ENCODE data around the gene ARL10.

Gene ARL10, protein sequence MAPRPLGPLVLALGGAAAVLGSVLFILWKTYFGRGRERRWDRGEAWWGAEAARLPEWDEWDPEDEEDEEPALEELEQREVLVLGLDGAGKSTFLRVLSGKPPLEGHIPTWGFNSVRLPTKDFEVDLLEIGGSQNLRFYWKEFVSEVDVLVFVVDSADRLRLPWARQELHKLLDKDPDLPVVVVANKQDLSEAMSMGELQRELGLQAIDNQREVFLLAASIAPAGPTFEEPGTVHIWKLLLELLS

GRCh38 chr5:176365351-176366231, at the start of gene ARL10:
Gene ARL10, plus strand, starts transcription at chr5:176365487. Its CDS starts 77 bp downstream, at chr5:176365564.
- no peak for DNase-seq

- DNase-seq: no peak
These were observed 47.5 kb upstream of the ARL10 start for GRCh38 chr5:176317534-176318374.

DNA sequence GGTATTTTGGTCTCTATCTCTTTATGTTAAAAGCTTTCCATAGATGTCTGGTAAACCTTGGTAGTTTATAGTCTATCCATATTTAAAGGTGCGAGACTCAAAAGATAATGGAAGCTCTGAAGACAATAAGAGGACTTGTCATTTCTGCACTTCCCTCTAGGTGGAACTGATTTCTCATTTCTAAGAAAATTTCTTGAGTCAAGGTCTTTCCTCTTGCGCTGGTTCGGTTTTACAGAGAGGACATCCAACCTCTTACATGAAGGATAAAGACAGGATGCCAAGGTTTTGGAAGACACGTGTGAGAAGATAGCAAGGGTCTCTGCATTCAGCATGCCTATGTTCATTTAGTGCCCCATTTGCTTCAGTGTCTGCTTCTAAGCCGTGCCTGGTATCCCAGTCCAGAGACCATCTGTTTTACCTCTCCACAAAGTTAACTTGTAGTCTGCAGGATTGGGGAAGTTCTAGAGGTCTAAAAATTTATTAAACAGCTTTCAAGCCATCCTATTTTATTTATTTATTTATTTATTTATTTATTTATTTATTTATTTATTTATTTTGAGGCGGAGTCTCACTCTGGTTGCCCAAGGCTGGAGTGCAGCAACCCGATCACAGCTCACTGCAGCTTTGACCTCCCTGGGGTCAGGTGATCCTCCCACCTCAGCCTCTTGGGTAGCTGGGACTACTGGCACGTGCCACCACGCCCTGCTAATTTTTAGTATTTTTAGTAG, 45.3 kb upstream of the ARL10 start:
- no peak for DNase-seq

GRCh38 chr5:176320577-176320976, 44.7 kb upstream of the ARL10 start:
- DNase-seq: no peak

GRCh38 chr5:176334031-176334770, 31.1 kb upstream of the ARL10 start:
- DNase-seq: no peak

GRCh38 chr5:176337913-176338312, 27.4 kb upstream of the ARL10 start:
- no peak for DNase-seq

GRCh38 chr5:176339304-176339703, 26.0 kb upstream of the ARL10 start:
- no peak for DNase-seq

- DNase-seq: no peak
These were observed 23.7 kb upstream of the ARL10 start for GRCh38 chr5:176341325-176342157.

DNA sequence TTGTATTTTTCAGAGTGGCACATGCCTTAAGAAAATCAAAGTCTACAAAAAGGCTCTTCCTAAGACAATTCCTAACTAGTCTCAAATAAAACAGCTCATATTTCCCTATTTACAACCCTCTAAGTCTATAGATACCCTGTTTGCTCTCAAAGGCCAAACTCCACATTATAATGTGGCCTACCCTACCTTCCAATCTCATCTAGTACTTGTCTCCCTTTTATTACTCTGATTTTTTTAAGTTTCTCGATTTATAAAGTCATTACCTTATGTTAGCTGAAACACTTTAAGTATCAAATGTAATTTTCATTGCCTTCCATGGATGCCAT, 23.2 kb upstream of the ARL10 start:
- no peak for DNase-seq

- DNase-seq: no peak
These were observed 22.4 kb upstream of the ARL10 start for GRCh38 chr5:176342766-176343458.

DNA sequence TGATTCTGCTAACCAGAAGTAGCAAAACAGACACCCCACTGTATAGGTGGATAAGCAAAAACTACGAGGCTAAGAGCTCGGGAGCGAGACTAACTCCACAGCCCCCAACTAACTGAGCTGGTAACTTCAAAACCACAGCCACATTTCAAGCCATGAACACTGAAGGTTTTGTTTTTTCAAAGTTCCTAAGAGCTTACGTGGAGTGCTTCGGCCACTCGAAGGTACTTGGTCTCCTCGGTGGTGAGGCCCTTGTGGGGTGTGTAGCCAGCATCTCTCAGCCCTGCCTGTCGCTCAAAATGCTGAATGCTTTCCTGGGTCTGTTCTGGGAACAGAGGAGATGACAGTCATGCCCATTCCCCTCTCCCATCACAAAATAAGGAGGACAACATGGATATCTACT, 14.9 kb upstream of the ARL10 start:
- DNase-seq: no peak

DNA sequence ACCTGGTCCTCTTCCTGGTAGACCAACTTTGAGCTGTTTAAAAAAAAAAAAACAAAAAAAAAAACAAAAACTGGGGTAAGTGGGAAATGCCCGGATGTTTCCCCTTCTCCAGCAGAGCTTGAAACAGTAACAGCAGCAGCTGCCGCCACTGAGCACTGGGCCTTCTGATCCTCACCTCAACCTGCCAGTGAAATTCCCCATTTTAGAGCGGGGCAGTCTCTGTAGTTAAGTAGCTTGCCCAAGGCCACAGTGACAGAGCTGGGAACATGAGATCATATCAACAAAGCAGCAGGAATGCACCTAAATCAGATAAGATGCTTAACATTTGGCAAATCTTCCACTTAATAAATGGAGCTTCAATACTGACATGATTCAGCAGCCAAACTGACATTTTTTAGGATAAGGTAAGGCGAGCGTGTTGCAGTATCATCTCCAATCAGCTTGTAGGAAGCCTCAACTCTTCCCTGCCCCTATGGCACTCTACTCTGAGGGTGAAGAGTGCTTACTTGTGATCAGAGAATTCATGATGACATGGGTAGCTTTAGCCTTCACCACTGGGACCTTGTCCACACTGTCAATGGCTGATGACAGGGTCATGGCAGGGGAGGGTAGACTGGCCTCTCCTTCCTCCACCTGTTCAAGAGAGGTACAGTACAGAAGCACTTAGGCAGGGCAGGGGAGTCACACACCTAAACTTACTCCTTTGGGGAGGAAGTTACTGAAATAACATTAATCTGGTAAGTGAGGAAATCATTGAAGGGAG, 13.0 kb upstream of the ARL10 start:
- no peak for DNase-seq

DNA sequence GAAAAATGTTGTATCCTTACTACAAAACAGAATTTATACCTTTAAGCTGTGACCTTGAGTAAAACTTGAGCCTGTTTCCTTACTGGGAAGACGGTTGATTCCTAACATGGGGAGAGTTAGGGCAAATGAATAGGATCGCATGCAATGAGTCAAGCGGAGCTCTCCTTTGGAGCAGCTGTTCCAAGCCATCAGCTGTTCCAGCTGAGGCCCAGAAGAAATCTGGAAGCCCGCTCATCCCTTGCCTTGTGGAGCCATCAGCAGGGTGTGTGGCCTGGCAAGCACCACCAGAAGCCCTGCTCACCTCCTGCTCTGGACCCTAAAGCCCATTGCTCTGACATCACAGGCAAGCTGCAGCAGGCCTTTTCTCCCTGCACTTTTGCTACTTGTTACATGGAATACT, 11.8 kb upstream of the ARL10 start:
- DNase-seq: no peak

DNA sequence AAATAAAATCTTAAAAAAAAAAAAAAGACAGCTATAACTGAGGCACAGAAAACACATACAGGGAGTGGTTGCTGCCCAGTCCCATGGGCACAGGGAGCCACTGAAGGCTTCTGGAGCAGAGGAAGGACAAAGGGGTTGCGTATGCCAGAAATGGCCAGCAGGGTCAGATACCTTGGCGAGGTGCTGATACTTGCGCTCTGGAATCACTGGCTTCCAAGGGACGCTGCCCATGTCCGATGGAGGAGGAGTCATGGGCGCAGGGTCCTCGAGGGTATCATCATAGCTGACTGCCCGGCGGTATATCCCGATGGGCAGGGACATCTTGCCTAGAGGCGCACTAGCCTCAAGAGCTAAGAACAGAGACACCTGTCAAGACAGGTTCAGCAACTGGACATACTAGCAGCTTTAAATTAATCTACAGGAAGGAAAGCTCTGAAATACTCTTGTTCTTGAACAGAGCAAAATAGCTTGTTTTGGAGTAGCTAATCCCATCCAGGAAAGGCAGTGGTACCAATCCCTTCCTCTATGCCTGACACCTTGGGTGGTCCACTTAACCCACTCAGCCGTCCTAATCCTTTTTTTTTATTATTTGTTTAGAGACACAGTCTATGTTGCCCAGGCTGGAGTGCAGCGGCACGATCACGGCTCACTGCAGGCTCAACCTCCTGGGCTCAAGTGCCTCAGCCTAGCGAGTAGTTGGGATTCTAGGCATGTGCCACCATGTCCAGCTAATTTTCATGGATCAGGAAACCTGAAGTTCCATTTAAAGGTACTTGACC, 9.7 kb upstream of the ARL10 start:
- DNase-seq: no peak

DNA sequence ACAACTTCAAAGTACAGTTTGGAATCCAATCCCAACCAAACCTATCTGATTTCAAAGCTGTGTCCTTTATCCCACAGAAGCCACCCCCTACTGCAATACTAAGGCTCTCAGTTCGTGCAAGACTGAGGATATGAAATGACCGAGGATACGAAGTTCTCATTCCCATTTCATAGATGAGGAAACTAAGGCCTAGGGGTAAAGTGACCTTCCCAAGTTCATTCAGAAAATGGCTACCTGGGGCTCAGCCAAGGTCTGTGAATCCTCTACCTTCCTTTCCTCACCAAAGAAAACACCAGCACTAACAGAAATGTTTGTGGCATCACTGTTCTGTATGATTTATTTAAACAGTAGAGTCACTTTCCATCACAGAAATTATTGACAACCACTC, 9.1 kb upstream of the ARL10 start:
- no peak for DNase-seq

GRCh38 chr5:176359658-176360057, 5.6 kb upstream of the ARL10 start:
- no peak for DNase-seq

GRCh38 chr5:176360894-176361436, 4.3 kb upstream of the ARL10 start:
- no peak for DNase-seq

DNA sequence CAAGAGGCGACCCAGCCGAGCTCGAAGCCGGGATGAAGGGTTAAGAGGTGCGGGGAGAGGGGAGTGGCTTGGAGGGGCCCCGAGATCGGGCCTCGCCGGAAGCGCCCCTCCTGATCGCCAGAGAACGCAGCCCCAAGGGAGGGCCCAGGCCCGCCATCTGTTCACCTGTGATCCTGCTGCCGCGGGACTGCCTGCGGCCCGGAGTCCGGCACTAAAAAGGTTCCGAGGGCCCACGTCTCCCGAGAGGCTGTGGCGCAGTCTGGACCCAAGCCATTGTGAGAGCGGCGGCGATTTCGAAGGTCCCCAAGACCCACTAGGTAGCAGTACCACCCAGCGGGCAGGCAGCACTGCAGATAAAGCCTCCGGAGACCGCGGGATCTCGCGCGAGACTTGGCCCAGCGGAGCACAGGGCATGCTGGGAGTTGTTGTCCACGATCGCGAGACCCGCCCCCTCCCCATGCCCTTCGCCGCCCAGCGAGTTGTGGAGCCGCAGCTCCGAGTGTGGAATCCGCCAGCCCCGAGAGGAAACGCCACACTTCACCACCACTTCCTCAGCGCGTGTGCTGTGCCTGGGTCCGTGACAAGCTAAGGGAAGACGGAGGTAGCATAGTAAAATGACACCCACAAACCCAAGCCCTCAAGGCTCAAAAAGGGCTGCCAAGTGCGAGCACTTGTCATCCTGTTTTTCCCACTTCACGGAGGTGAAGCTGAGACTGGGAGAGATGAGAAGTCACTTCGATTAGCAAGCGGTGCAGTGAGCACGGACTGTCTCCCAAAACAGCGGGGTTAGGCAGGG, 3.7 kb upstream of the ARL10 start, which contains the start of gene KIAA1191:
TSS of gene KIAA1191 (minus strand) at position 328 of the 796 bp plus-strand sequence. CDS start 2,256 bp downstream, outside the sequence.
- peak; percentile 74 for DNase-seq

Data from NCI-H446 treated with DMSO at 0.1 percent for 48 hours (cell line).